Activated T-helper 17 cell treated with anti-CD3 and anti-CD28 coated beads, Interleukin-2, amount 50 U/mL, for 72 hours (primary cell): ENCODE results near the gene SERINC5. TPM values are rescaled to one million over a fixed set of nuclear protein-coding genes. Genes with fewer than 3 reads are reported as not detected.
"Not testable (repeated sequence)": the region's sequence is repeated elsewhere in the genome, so short reads cannot be mapped to it uniquely, and the experiment has no call there.

ENCODE experiments used
- ATAC-seq: fragments of 150-1000 bp; cut with Tn5 transposase; replicated peaks from 2 replicates; pipeline ENCODE4 v1.10.0; 2021; ENCODE audit warnings: mild to moderate bottlenecking, moderate library complexity
- H3K27ac Mint-ChIP-seq: one replicate; pipeline ENCODE4 v1.8.0; 2022; ENCODE audit warnings: mixed read lengths
- H3K27me3 Mint-ChIP-seq: one replicate; pipeline ENCODE4 v1.8.0; 2022; ENCODE audit warnings: mixed read lengths
- H3K36me3 Mint-ChIP-seq: one replicate; pipeline ENCODE4 v1.8.0; 2022; ENCODE audit warnings: low read depth, mild to moderate bottlenecking, mixed read lengths
- H3K4me1 Mint-ChIP-seq: one replicate; pipeline ENCODE4 v1.8.0; 2022; ENCODE audit warnings: mixed read lengths
- H3K4me3 Mint-ChIP-seq: one replicate; pipeline ENCODE4 v1.8.0; 2022; ENCODE audit warnings: mild to moderate bottlenecking, mixed read lengths
- H3K9me3 Mint-ChIP-seq: one replicate; pipeline ENCODE4 v1.8.0; 2022; ENCODE audit warnings: mixed read lengths
- total RNA-seq, 2 donors: library from RNA; stranded (reverse); gene quantifications; one replicate each; pipeline ENCODE4 v1.2.3, GENCODE V29; 2022

SERINC5 gene
- total RNA-seq, 2 donors from 2014 or later: 50.7 to 76.7 TPM

DNA sequence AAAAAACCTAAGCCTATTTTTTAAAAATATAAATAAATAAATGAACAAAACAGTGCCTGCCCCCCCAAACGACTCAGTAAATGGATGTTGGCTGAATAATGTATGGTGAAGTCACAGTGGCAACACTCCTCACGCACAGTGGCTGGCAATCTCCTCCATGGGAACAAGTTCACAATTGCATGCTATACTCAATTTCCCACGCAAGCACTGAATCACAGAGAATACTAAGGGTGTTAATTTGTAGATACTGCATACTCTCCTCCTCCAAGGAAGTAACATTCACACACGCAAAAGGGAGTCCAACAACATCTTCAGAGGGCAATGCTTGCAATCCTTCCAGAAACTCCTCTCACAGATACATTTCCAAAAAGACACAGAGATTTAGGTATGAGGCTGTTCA lies 47.5 kb downstream of the SERINC5 start:
- Mint-ChIP-seq H3K27me3 (no peaks in the 10 kb centered on the region), H3K36me3 (peaks cover 62% of the 10 kb centered on the region), H3K4me1 (peaks cover 56% of the 10 kb centered on the region), H3K27ac (peak overlapping the region; percentile 5), H3K9me3 (no peaks in the 10 kb centered on the region), H3K4me3 (no peak overlapping the region)
- no peak for ATAC-seq

DNA sequence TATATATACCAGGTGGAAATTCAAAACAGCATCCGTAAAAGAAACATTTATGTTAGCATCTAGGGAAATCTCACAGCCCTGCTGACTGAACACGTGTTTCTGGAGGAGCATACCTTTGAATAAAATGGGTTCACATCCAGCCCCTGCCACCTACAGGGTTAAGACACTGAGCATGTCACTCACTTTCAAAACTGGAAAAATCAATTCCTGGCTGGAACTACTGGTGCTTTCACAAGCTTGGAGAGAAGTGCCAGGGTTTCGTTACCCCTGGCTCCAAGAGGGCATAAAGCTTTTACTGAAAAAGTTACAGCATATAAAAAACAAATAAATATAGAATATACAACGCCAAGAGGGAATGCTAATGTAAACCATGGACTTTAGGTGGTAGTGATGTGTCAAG lies 48.0 kb downstream of the SERINC5 start:
- peaks cover 55% of the 10 kb centered on the region for H3K4me1 Mint-ChIP-seq
- peaks cover 64% of the 10 kb centered on the region for H3K36me3 Mint-ChIP-seq
- H3K27me3 Mint-ChIP-seq: no peaks in the 10 kb centered on the region
- peak overlapping the region; percentile 88 for H3K27ac Mint-ChIP-seq
- H3K9me3 Mint-ChIP-seq: no peaks in the 10 kb centered on the region
- peak overlapping the region; percentile 61 for H3K4me3 Mint-ChIP-seq
- no peak for ATAC-seq

GRCh38 chr5:80206282-80206681 lies 49.6 kb downstream of the SERINC5 start:
- Mint-ChIP-seq H3K9me3 (no peaks in the 10 kb centered on the region), H3K27ac (peak overlapping the region; percentile 88), H3K4me3 (peak overlapping the region; percentile 61), H3K27me3 (no peaks in the 10 kb centered on the region), H3K4me1 (peaks cover 52% of the 10 kb centered on the region), H3K36me3 (peaks cover 68% of the 10 kb centered on the region)
- peak; percentile 96 for ATAC-seq

DNA sequence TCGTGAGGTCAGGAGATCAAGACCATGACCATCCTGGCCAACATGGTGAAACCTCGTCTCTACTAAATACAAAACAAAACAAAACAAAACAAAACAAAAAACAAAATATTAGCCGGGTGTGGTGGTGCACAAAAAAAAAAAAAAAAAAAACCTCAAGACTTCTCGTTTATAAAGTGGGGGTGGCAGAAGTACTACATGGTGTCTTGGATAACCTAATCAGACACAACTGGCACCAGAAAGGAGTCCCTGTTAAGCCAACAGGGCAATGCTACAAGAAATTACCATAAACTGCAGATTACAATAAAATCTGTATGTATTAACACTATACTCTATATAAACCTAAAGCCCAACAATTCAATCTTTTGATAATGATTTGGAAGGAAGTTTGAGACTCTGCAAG lies 50.0 kb downstream of the SERINC5 start:
- no peaks in the 10 kb centered on the region for H3K9me3 Mint-ChIP-seq
- H3K36me3 Mint-ChIP-seq: peaks cover 69% of the 10 kb centered on the region
- H3K4me3 Mint-ChIP-seq: peak overlapping the region; percentile 61
- ATAC-seq: no peak
- no peaks in the 10 kb centered on the region for H3K27me3 Mint-ChIP-seq
- peak overlapping the region; percentile 88 for H3K27ac Mint-ChIP-seq
- H3K4me1 Mint-ChIP-seq: peaks cover 48% of the 10 kb centered on the region

DNA sequence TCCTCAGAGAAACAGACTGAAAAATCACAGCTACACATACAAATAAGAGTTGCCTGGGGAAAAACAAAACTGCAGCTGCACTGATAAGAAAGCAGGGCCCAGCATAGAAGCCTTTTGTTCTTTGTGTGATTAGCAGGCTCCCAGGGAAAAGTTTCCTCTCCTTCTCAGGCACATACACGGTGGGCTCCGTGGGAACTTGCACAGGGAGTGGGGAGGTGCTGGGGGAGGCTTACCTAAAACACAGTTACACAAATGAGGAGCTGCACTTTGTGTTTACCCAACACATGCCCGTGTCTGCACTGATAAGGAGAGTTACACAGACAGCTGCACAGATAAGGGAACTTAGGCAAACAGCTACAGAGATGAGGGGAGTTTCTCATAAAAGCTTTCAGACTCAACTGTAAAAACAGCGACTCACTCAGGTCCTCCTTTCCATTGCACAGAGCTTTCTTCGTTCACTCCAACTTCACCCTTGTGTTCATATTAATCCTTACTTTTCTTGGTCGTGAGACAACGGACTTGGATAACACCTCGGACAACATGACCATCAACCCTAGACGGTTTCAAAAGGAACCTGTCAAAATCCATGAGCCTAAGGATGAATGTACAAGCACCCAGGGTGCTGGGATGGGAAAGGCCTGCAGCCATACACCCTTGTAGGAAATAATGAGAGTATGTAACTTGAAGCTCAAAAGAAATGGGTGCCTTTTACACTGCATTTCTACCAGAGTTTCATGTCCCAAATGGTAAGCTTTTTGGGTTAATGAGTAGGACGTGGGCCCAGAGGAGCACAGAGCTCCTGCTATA lies 50.8 kb downstream of the SERINC5 start:
- H3K4me3 Mint-ChIP-seq: peak overlapping the region; percentile 61
- H3K4me1 Mint-ChIP-seq: peaks cover 39% of the 10 kb centered on the region
- H3K27ac Mint-ChIP-seq: peak overlapping the region; percentile 88
- no peaks in the 10 kb centered on the region for H3K9me3 Mint-ChIP-seq
- peaks cover 69% of the 10 kb centered on the region for H3K36me3 Mint-ChIP-seq
- peak; percentile 26 for ATAC-seq
- H3K27me3 Mint-ChIP-seq: no peaks in the 10 kb centered on the region

DNA sequence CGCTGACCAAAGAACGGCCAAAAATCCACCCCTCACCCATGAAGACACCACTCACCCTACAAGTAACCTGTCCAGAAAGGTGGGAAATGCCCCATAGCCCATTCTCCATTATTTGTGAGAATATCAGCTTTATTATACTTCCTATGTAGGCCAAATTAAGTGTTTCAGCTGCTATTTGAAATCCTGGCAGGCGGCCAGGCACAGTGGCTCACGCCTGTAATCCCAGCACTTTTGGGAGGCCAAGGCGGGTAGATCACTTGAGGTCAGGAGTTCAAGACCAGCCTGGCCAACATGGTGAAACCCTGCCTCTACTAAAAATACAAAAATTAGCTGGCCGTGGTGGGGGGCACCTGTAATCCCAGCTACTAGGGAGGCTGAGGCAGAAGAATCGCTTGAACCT lies 54.1 kb downstream of the SERINC5 start:
- H3K27me3 Mint-ChIP-seq, H3K9me3 Mint-ChIP-seq, ATAC-seq, H3K4me3 Mint-ChIP-seq: not testable (repeated sequence)
- peaks cover 34% of the 10 kb centered on the region for H3K4me1 Mint-ChIP-seq
- peak overlapping the region; percentile 87 for H3K27ac Mint-ChIP-seq
- peaks cover 90% of the 10 kb centered on the region for H3K36me3 Mint-ChIP-seq

DNA sequence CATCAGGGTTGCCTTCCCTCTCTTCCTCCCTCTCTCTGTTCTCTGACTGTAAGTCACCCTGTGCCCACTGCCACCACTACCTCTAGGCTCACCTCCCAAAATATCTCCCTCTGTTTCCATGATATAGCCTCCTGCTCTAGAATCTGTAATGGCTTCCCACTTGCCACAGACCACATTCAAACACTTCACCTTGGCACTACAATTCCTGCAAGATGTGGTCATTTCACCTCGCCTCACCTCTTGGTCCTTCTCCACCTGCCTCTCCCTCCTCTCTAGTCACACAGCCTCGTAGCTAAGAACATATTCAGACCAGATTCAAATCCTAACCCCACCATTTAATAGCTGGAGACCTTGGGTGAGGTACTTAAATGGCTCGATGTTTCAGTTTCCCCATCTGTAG lies 56.9 kb downstream of the SERINC5 start:
- H3K9me3 Mint-ChIP-seq: no peaks in the 10 kb centered on the region
- H3K27ac Mint-ChIP-seq: peak overlapping the region; percentile 67
- H3K36me3 Mint-ChIP-seq: peaks cover 89% of the 10 kb centered on the region
- peaks cover 30% of the 10 kb centered on the region for H3K4me1 Mint-ChIP-seq
- peak overlapping the region; percentile 16 for H3K4me3 Mint-ChIP-seq
- no peak for ATAC-seq
- no peaks in the 10 kb centered on the region for H3K27me3 Mint-ChIP-seq

GRCh38 chr5:80198399-80198798 lies 57.4 kb downstream of the SERINC5 start:
- H3K27ac Mint-ChIP-seq: peak overlapping the region; percentile 67
- no peak for ATAC-seq
- H3K27me3 Mint-ChIP-seq: no peaks in the 10 kb centered on the region
- H3K4me3 Mint-ChIP-seq: peak overlapping the region; percentile 16
- peaks cover 91% of the 10 kb centered on the region for H3K36me3 Mint-ChIP-seq
- peaks cover 34% of the 10 kb centered on the region for H3K4me1 Mint-ChIP-seq
- no peaks in the 10 kb centered on the region for H3K9me3 Mint-ChIP-seq

GRCh38 chr5:80195837-80196400 lies 59.9 kb downstream of the SERINC5 start:
- ATAC-seq: no peak
- peaks cover 84% of the 10 kb centered on the region for H3K36me3 Mint-ChIP-seq
- peak overlapping the region; percentile 97 for H3K4me3 Mint-ChIP-seq
- H3K4me1 Mint-ChIP-seq: peaks cover 52% of the 10 kb centered on the region
- no peaks in the 10 kb centered on the region for H3K27me3 Mint-ChIP-seq
- H3K9me3 Mint-ChIP-seq: no peaks in the 10 kb centered on the region
- H3K27ac Mint-ChIP-seq: peak overlapping the region; percentile 96

- Mint-ChIP-seq H3K36me3 (peaks cover 84% of the 10 kb centered on the region), H3K4me1 (peaks cover 58% of the 10 kb centered on the region), H3K27ac (peak overlapping the region; percentile 96), H3K9me3 (no peaks in the 10 kb centered on the region), H3K27me3 (no peaks in the 10 kb centered on the region), H3K4me3 (peak overlapping the region; percentile 97)
- ATAC-seq: peak; percentile 76
Measured at GRCh38 chr5:80194468-80194867, 61.4 kb downstream of the SERINC5 start.

DNA sequence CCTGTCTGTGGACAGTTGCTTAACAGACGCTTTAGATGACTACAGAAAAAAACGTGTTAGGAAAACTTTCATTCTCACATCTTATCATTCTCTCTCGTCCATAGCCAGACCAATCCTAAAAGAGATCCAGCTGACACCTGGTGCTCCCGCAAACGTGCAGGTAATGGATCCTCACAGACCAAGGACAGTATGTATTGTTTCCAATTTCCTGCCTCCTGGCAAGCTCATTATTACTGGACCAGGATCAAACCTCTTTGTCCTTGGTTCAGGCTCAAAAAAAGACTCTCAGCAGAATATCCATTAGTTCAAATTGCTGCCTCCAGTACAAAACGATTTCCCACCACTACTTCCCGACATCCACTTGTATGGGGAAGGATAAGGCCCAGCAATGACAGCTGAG lies 62.4 kb downstream of the SERINC5 start:
- Mint-ChIP-seq H3K36me3 (peaks cover 76% of the 10 kb centered on the region), H3K27me3 (no peaks in the 10 kb centered on the region), H3K27ac (peak overlapping the region; percentile 96), H3K4me1 (peaks cover 51% of the 10 kb centered on the region), H3K9me3 (no peaks in the 10 kb centered on the region), H3K4me3 (peak overlapping the region; percentile 97)
- ATAC-seq: no peak

- Mint-ChIP-seq H3K27ac (peak overlapping the region; percentile 96), H3K27me3 (no peaks in the 10 kb centered on the region), H3K36me3 (peaks cover 79% of the 10 kb centered on the region), H3K4me3 (peak overlapping the region; percentile 97), H3K4me1 (peaks cover 55% of the 10 kb centered on the region), H3K9me3 (no peaks in the 10 kb centered on the region)
- peak; percentile 47 for ATAC-seq
Measured at GRCh38 chr5:80192507-80193241, 63.2 kb downstream of the SERINC5 start.

GRCh38 chr5:80191991-80192398 lies 63.9 kb downstream of the SERINC5 start:
- Mint-ChIP-seq H3K4me3 (peak overlapping the region; percentile 97), H3K27ac (peak overlapping the region; percentile 96), H3K4me1 (peaks cover 61% of the 10 kb centered on the region), H3K9me3 (no peaks in the 10 kb centered on the region), H3K36me3 (peaks cover 79% of the 10 kb centered on the region), H3K27me3 (no peaks in the 10 kb centered on the region)
- peak; percentile 55 for ATAC-seq

DNA sequence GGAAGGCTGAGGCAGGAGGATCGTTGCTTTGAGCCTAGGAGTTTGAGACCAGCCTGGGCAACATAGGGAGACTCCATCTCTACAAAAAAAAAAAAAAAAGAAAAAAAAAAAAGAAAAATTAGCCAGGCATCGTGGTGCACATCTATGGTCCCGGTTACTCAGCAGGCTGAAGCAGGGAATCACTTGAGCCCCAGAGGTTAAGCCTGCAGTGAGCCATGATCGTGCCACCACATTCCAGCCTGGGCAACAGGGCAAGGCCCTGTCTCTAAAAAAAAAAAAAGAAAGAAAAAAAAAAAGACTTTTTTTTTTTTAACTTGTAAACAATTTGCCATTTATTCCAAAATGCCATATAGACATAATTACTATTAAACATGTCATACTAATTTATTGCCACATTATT lies 64.5 kb downstream of the SERINC5 start:
- peaks cover 65% of the 10 kb centered on the region for H3K4me1 Mint-ChIP-seq
- no peak for ATAC-seq
- no peaks in the 10 kb centered on the region for H3K9me3 Mint-ChIP-seq
- H3K4me3 Mint-ChIP-seq: peak overlapping the region; percentile 97
- H3K27me3 Mint-ChIP-seq: no peaks in the 10 kb centered on the region
- peaks cover 79% of the 10 kb centered on the region for H3K36me3 Mint-ChIP-seq
- peak overlapping the region; percentile 96 for H3K27ac Mint-ChIP-seq
